Measurements from ENCODE around the gene BTN3A1. TPM values are rescaled to one million over a fixed set of nuclear protein-coding genes. Genes with fewer than 3 reads are reported as not detected.

The BTN3A1 gene
- polyA plus RNA-seq, 1 donor from 2014 or later = 38.2 TPM

GRCh38 chr6:26420688-26421171, 18.7 kb downstream of the BTN3A1 start:
- Histone ChIP-seq H3K27me3 (ENCODE audit: insufficient read depth, low read depth, low read length) (no peaks in the 10 kb centered on the region), H3K79me2 (replicated peaks; ENCODE audit: insufficient read depth, low read length) (no peaks in the 10 kb centered on the region), H3K9ac (ENCODE audit: low read length) (no peak overlapping the region), H4K20me1 (ENCODE audit: insufficient read depth) (no peaks in the 10 kb centered on the region), H3K4me3 (ENCODE audit: low read length) (peak overlapping the region; percentile 71), H3K36me3 (ENCODE audit: insufficient read depth, low read length) (no peaks in the 10 kb centered on the region), H2AFZ (ENCODE audit: low read depth, low read length) (no peak overlapping the region), H3F3A (ENCODE audit: insufficient read depth, low read length, poor library complexity, severe bottlenecking) (no peaks in the 10 kb centered on the region), H3K27ac (ENCODE audit: low read length) (no peak overlapping the region), H3K4me2 (ENCODE audit: low read length) (no peak overlapping the region), H3K9me2 (ENCODE audit: insufficient read depth, low read length) (no peaks in the 10 kb centered on the region), H3K9me3 (ENCODE audit: low read length) (no peaks in the 10 kb centered on the region)
- TF ChIP-seq CTCF (IDR thresholded peaks at IDR 0.05; ENCODE audit: poor library complexity, severe bottlenecking) (peak; percentile 52), EP300 (conservative IDR thresholded peaks at IDR 0.05; ENCODE audit: poor library complexity, severe bottlenecking) (no peak), REST (IDR thresholded peaks at IDR 0.05; ENCODE audit: borderline replicate concordance) (no peak)

DNA sequence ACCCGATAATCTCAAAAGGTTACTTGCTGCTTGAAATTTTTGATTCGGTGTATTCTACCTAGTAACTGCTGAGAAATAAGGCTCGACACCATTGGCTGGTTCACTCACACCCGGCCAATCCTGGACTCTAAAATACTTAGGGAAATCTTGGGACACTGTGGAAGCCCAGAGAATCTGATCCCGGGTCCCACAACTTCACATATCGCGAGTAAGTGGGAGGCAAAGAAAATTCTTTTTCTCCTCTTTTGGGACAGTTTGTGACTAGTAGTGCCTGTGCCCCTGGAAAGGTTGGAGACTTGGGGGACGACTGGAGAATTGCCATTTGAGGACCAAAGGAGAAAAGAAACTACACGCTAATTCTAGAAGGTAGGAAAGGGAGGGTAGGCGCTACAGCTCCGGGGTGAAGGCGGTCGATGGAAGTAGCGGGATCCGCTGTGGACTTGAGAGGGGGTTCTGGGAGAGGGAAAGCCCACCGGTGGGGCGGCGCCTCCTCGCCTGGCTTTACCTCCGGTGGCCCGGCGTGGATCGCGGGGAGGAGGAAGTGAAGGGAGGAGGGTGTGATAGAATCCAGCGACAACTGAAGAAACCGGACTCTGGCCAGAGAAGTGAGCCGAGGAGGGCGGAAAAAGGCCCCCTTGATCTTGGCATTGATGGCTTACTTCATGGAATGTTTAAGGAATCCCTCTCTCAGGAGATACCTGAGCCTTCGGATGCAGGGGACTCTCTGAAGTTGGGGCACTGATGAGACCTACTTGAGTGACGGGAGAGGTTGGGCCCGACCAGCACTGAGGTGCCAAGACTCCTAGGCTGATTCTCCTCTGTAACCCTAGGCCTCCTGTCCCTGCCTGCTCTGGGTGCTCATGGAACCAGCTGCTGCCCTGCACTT, 19.4 kb downstream of the BTN3A1 start:
- peak overlapping the region; percentile 24 for H2AFZ ChIP-seq (ENCODE audit: low read depth, low read length)
- no peaks in the 10 kb centered on the region for H3K36me3 ChIP-seq (ENCODE audit: insufficient read depth, low read length)
- no peak for TF ChIP-seq SMC3 (conservative IDR thresholded peaks at IDR 0.05; ENCODE audit: poor library complexity)
- TF ChIP-seq TAF1 (IDR thresholded peaks at IDR 0.05; ENCODE audit: low read depth) = no peak
- TF ChIP-seq EZH2 (IDR thresholded peaks at IDR 0.05; ENCODE audit: borderline replicate concordance, insufficient read depth, low read length, poor library complexity, severe bottlenecking) = no peak
- no peak for TF ChIP-seq POLR2AphosphoS5 (IDR thresholded peaks at IDR 0.05)
- TF ChIP-seq MXI1 (conservative IDR thresholded peaks at IDR 0.05; ENCODE audit: poor library complexity, severe bottlenecking) = no peak
- TF ChIP-seq RAD21 (conservative IDR thresholded peaks at IDR 0.05) = no peak
- H3K79me2 ChIP-seq (replicated peaks; ENCODE audit: insufficient read depth, low read length) = no peaks in the 10 kb centered on the region
- H3K4me2 ChIP-seq (ENCODE audit: low read length) = peak overlapping the region; percentile 62
- H3K9ac ChIP-seq (ENCODE audit: low read length) = peak overlapping the region; percentile 37
- H3F3A ChIP-seq (ENCODE audit: insufficient read depth, low read length, poor library complexity, severe bottlenecking) = no peaks in the 10 kb centered on the region
- H3K9me3 ChIP-seq (ENCODE audit: low read length) = no peaks in the 10 kb centered on the region
- no peak overlapping the region for H3K27ac ChIP-seq (ENCODE audit: low read length)
- H3K9me2 ChIP-seq (ENCODE audit: insufficient read depth, low read length) = no peaks in the 10 kb centered on the region
- no peaks in the 10 kb centered on the region for H4K20me1 ChIP-seq (ENCODE audit: insufficient read depth)
- no peaks in the 10 kb centered on the region for H3K27me3 ChIP-seq (ENCODE audit: insufficient read depth, low read depth, low read length)
- H3K4me3 ChIP-seq (ENCODE audit: low read length) = peak overlapping the region; percentile 71

All from neural cell (in vitro differentiated cells).